ENCODE data around the gene TRIM65. TPM values are rescaled to one million over a fixed set of nuclear protein-coding genes. Genes with fewer than 3 reads are reported as not detected.
A peak's percentile ranks its signal among the peaks of the same experiment; 100 is the strongest.

Gene TRIM65
- total and polyA plus RNA-seq, 2 of the 13 experiments (the other 11 are each of a cell fraction or from before 2014, with no cell fraction given) = 10.3 to 22.4 TPM

GRCh38 chr17:75892556-75893224 is 4.1 kb downstream of the TRIM65 start (continued):
- TF ChIP-seq XRCC5 (optimal IDR thresholded peaks at IDR 0.05; ENCODE audit: low read length) = peak; percentile 68
- TF ChIP-seq KIAA2018 (CRISPR knock-in tag; IDR thresholded peaks at IDR 0.05; ENCODE audit: borderline replicate concordance) = no peak
- TF ChIP-seq ZNF761 (CRISPR knock-in tag; conservative IDR thresholded peaks at IDR 0.05) = no peak; the same call in 1 of the 2 replicates
- TF ChIP-seq ZNF138 (CRISPR knock-in tag; IDR thresholded peaks at IDR 0.05; ENCODE audit: low read depth) = 0 out of 2 replicates have a peak, but pooled peaks have one; percentile 40
- TF ChIP-seq MEIS2 (CRISPR knock-in tag; IDR thresholded peaks at IDR 0.05) = peak; percentile 76; the same call in 1 of the 2 replicates
- no peak; the same call in 1 of the 2 replicates for TF ChIP-seq ZNF616 (CRISPR knock-in tag; IDR thresholded peaks at IDR 0.05; ENCODE audit: low read depth)
- TF ChIP-seq HOXA9 (CRISPR knock-in tag; IDR thresholded peaks at IDR 0.05; ENCODE audit: borderline replicate concordance) = no peak
- peak; percentile 92; the same call in 1 of the 2 replicates for TF ChIP-seq AFF4 (CRISPR knock-in tag; IDR thresholded peaks at IDR 0.05)
- TF ChIP-seq SIN3B (IDR thresholded peaks at IDR 0.05; ENCODE audit: low read length) = no peak
- TF ChIP-seq TFAP4 (IDR thresholded peaks at IDR 0.05; ENCODE audit: borderline replicate concordance, low read depth) = peak; percentile 93
- TF ChIP-seq GATA4 (IDR thresholded peaks at IDR 0.05; ENCODE audit: borderline replicate concordance, low read depth) = peak; percentile 50; the same call in 1 of the 2 replicates
- TF ChIP-seq ARID2 (CRISPR knock-in tag; IDR thresholded peaks at IDR 0.05; ENCODE audit: borderline replicate concordance) = no peak
- peak; percentile 60 for TF ChIP-seq ZNF629 (CRISPR knock-in tag; conservative IDR thresholded peaks at IDR 0.05)
- no peak for TF ChIP-seq TEAD3 (CRISPR knock-in tag; optimal IDR thresholded peaks at IDR 0.05; ENCODE audit: borderline replicate concordance)
- TF ChIP-seq SRSF1 (optimal IDR thresholded peaks at IDR 0.05; ENCODE audit: low read depth, low read length) = no peak
- no peak for TF ChIP-seq ATF7 (IDR thresholded peaks at IDR 0.05)
- peak; percentile 39; the same call in 1 of the 2 replicates for TF ChIP-seq ATF7 (CRISPR knock-in tag; IDR thresholded peaks at IDR 0.05)

All from HepG2 (cell line).